LNCAP (cell line): ENCODE results near the gene CLEC10A.
A peak's percentile ranks its signal among the peaks of the same experiment; 100 is the strongest.

Source experiments
- CTCF ChIP-seq: fragments of 450-650 bp; IDR thresholded peaks from 2 replicates; pipeline ENCODE4 v1.5.1; 2017; ENCODE audit warnings: mild to moderate bottlenecking

CLEC10A gene

GRCh38 chr17:7048968-7049367 lies 31.1 kb downstream of the CLEC10A start:
- TF ChIP-seq CTCF, result no peak

DNA sequence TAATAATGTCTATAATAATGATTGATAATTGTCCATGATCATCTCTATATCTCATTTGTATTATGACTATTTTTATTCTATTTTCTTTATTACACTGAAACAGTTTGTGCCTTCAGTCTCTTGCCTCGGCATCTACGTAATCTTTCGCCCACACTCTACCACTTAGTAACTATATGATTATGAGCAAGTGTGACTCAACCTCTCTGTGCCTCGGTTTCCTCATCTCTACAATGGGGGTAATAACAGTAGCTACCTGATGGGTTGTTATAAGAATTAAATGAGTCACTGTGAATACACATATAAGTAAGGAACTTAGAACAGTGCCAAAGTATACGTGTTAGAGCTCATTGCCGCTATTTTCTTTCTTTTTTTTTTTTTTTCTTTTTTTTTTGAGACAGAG lies 32.5 kb downstream of the CLEC10A start:
- TF ChIP-seq CTCF, result no peak

- TF ChIP-seq CTCF, result peak; percentile 7; the same call in 1 of the 2 replicates
Measured at GRCh38 chr17:7046127-7046724, 33.8 kb downstream of the CLEC10A start.

GRCh38 chr17:7045492-7046126 lies 34.4 kb downstream of the CLEC10A start:
- peak; percentile 91 for TF ChIP-seq CTCF

- TF ChIP-seq CTCF, result no peak
Measured at GRCh38 chr17:7043497-7044198, 36.4 kb downstream of the CLEC10A start, which contains the start of gene SLC16A11. TSS of gene SLC16A11 (minus strand) at chr17:7044092. CDS start at chr17:7043513, 579 bp downstream.

DNA sequence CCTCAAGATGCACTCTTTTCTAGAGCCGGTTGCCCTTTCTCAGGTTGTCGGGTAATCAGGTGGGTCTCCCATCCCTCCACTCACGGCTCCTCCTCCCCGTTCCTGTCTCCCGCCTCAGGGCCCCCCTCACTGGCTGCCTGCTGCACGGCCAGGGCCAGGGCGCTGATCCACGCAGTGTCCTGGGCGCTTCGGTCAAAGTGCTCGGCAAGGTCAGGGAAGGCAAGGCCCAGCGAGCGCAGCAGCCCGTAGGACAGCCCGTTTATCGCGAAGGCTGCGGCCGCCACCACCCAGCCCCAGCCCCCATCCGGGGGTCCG lies 36.9 kb downstream of the CLEC10A start:
- no peak for TF ChIP-seq CTCF

GRCh38 chr17:7042501-7043181 lies 37.4 kb downstream of the CLEC10A start:
- TF ChIP-seq CTCF, result no peak
